ENCODE data around the gene SOCS6. TPM values are rescaled to one million over a fixed set of nuclear protein-coding genes. Genes with fewer than 3 reads are reported as not detected.

Gene SOCS6
- total RNA-seq, 4 donors from 2014 or later = 11.5 to 18.2 (median 17.9) TPM

GRCh38 chr18:70326255-70326654, 37.4 kb downstream of the SOCS6 start:
- TF ChIP-seq, protein P1, sequence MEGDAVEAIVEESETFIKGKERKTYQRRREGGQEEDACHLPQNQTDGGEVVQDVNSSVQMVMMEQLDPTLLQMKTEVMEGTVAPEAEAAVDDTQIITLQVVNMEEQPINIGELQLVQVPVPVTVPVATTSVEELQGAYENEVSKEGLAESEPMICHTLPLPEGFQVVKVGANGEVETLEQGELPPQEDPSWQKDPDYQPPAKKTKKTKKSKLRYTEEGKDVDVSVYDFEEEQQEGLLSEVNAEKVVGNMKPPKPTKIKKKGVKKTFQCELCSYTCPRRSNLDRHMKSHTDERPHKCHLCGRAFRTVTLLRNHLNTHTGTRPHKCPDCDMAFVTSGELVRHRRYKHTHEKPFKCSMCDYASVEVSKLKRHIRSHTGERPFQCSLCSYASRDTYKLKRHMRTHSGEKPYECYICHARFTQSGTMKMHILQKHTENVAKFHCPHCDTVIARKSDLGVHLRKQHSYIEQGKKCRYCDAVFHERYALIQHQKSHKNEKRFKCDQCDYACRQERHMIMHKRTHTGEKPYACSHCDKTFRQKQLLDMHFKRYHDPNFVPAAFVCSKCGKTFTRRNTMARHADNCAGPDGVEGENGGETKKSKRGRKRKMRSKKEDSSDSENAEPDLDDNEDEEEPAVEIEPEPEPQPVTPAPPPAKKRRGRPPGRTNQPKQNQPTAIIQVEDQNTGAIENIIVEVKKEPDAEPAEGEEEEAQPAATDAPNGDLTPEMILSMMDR (IDR thresholded peaks at IDR 0.05; ENCODE audit: low read depth) = no peak

GRCh38 chr18:70328169-70328568, 39.3 kb downstream of the SOCS6 start:
- TF ChIP-seq, protein P1 (IDR thresholded peaks at IDR 0.05; ENCODE audit: low read depth) = no peak

DNA sequence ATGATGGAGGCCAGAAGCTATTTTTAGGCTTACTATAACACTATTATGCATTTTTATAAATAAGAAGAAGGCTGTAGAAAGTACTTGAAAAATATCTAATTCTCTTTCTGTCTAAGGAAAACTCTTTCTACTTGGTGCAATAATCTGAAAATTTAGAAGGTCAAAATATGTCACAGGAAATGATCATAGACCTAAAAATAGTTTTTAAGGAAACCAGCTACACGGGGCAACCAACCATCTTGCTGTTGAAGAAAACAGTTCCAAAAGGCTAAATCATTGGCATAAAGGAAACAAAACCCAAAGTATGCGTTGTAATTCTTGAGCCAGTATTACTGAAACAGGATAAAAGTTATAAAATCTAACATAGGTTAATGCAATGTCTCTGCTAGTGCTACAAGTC, 40.2 kb downstream of the SOCS6 start:
- TF ChIP-seq, protein P1 (IDR thresholded peaks at IDR 0.05; ENCODE audit: low read depth) = no peak

DNA sequence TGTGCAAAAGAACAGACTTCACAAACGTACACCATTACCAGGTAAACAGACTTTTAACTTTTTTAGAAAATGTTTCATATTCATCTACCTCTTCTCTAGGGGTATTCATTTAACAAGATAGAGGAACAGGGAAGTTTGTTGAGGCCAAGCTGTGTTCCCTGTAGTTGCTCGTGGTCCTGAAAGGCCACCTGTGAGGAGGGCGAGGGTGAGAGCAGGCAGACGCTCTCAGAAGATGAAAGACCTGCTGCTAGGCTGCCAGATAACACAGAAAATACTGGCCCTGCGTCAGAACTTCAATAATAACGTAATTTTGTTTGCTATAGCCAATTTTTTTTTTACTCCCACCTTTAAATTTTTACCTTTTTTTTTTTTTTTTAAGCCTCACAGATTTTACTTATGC, 42.0 kb downstream of the SOCS6 start:
- TF ChIP-seq, protein P1 (IDR thresholded peaks at IDR 0.05; ENCODE audit: low read depth) = no peak

GRCh38 chr18:70331456-70332097, 42.7 kb downstream of the SOCS6 start:
- TF ChIP-seq, protein P1 (IDR thresholded peaks at IDR 0.05; ENCODE audit: low read depth) = no peak

GRCh38 chr18:70332694-70333093, 43.8 kb downstream of the SOCS6 start:
- TF ChIP-seq, protein P1 (IDR thresholded peaks at IDR 0.05; ENCODE audit: low read depth) = no peak

DNA sequence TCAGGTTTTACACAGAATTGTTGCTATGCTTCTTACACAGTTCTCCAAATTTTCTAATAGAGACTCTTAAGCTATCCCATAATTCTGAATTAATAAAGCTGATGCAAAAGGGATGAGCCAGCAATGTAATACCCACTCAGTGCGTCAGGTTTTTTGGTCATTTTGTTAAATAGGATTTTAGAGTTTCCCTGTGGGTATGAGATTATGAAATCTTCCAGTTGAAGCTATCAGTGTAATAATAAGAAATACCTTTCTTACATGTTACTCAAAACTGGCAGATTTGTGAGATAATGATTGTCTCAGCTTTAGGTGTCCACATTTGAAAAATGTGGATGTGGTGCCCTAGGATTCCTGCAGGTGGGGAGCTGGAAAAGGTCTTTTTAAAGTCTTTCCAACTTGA, 44.5 kb downstream of the SOCS6 start:
- TF ChIP-seq, protein P1 (IDR thresholded peaks at IDR 0.05; ENCODE audit: low read depth) = no peak
